Body of pancreas (tissue), 4 donors: Measurements from ENCODE around the gene DLG2.

ENCODE experiments used
- POLR2A ChIP-seq, 3 donors: fragments of 450-650 bp; IDR thresholded peaks; one replicate each; pipeline ENCODE4 v1.6.1; 2016; ENCODE audit warnings: antibody characterized with exemption in 3 of 3, mild to moderate bottlenecking in 2 of 3
- TF ChIP-seq, protein P1 (sequence below), 7 experiments: fragments of 450-650 bp in 4 of 7; fragments of 200-600 bp in 3 of 7; sonication (generic) in 3 of 7; IDR thresholded peaks; one replicate each; pipeline ENCODE4 v1.5.1; 2016 to 2019; ENCODE audit warnings: antibody characterized with exemption in 7 of 7

DNA sequence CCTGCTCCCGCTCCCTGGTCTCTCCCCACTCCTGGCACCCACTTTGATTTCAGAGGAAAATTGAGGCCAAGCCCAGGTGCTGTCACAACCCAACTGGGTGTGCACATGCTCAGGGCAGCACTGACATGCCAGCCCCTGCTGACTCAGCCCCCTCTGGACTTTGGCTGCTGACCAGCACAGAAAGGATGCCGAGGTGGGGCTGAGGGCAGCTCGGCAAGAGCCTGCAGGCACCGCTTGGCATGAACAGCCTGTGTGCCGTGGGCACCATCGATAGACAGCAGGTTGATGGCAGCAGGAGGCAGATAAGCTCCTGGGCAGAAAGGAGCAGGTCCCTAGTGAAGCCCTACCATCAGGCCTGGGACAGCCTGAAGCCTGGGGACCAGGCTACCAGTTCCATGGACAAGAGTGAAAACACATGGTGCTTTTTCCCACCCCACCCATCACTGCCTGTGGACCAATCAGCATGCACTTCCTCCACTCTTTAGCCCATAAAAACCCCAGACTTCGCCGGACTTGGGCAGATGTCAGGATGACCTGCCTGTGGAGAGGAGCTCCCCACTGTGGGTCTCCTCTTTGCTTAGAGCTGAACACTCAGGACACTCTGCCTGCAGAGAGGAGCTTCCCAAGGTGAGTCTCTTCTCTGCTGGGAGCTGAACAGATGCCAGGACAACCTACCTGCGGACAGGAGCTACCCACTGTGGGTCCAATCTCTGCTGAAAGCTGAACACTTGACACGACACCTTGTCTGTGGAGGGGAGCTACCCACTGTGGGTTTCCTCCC lies 832.3 kb downstream of the DLG2 start:
- TF ChIP-seq, protein P1, sequence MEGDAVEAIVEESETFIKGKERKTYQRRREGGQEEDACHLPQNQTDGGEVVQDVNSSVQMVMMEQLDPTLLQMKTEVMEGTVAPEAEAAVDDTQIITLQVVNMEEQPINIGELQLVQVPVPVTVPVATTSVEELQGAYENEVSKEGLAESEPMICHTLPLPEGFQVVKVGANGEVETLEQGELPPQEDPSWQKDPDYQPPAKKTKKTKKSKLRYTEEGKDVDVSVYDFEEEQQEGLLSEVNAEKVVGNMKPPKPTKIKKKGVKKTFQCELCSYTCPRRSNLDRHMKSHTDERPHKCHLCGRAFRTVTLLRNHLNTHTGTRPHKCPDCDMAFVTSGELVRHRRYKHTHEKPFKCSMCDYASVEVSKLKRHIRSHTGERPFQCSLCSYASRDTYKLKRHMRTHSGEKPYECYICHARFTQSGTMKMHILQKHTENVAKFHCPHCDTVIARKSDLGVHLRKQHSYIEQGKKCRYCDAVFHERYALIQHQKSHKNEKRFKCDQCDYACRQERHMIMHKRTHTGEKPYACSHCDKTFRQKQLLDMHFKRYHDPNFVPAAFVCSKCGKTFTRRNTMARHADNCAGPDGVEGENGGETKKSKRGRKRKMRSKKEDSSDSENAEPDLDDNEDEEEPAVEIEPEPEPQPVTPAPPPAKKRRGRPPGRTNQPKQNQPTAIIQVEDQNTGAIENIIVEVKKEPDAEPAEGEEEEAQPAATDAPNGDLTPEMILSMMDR (IDR thresholded peaks at IDR 0.05) = no peak
- no peak for TF ChIP-seq POLR2A (IDR thresholded peaks at IDR 0.05)
